Colon (tissue), 2 donors: ENCODE data around the gene TMEM151B.

Experiments used
- FAIRE-seq: peaks from 2 replicates; lab custom pipeline; 2012; peaks lifted over from hg19 to GRCh38; lab: Jason Lieb, UNC
- donor health status: control.
- donor health status: control.

TMEM151B gene

GRCh38 chr6:44250718-44251123 lies 19.5 kb upstream of the TMEM151B start:
- FAIRE-seq: no peak

- FAIRE-seq: no peak
Measured at GRCh38 chr6:44251576-44252524, 18.4 kb upstream of the TMEM151B start.

- FAIRE-seq: no peak
Measured at GRCh38 chr6:44253307-44254101, 16.7 kb upstream of the TMEM151B start.

GRCh38 chr6:44254191-44255104 lies 15.8 kb upstream of the TMEM151B start:
- no peak for FAIRE-seq

GRCh38 chr6:44255105-44255808 lies 15.0 kb upstream of the TMEM151B start:
- FAIRE-seq: no peak

GRCh38 chr6:44255871-44256774 lies 14.1 kb upstream of the TMEM151B start:
- no peak for FAIRE-seq

- no peak for FAIRE-seq
Measured at GRCh38 chr6:44256775-44257024, 13.6 kb upstream of the TMEM151B start.

- FAIRE-seq: no peak
Measured at GRCh38 chr6:44257025-44257752, 13.1 kb upstream of the TMEM151B start, which contains the start of gene SLC35B2. TSS of gene SLC35B2 (minus strand) at chr6:44257528. CDS start at chr6:44257410, 118 bp downstream.

GRCh38 chr6:44257753-44258324 lies 12.4 kb upstream of the TMEM151B start:
- FAIRE-seq: no peak

- FAIRE-seq: no peak
Measured at GRCh38 chr6:44258325-44258863, 11.9 kb upstream of the TMEM151B start.

GRCh38 chr6:44258921-44259320 lies 11.3 kb upstream of the TMEM151B start:
- FAIRE-seq: no peak

- no peak for FAIRE-seq
Measured at GRCh38 chr6:44260011-44260410, 10.2 kb upstream of the TMEM151B start.

- no peak for FAIRE-seq
Measured at GRCh38 chr6:44260451-44261297, 9.6 kb upstream of the TMEM151B start.

- FAIRE-seq: no peak
Measured at GRCh38 chr6:44261581-44261980, 8.7 kb upstream of the TMEM151B start.

GRCh38 chr6:44262467-44263353 lies 7.5 kb upstream of the TMEM151B start:
- no peak for FAIRE-seq

GRCh38 chr6:44263354-44264100 lies 6.7 kb upstream of the TMEM151B start:
- no peak for FAIRE-seq
